BJ (cell line): ENCODE data around the gene CKB. TPM values are rescaled to one million over a fixed set of nuclear protein-coding genes. Genes with fewer than 3 reads are reported as not detected.

ENCODE experiments used
- CTCF ChIA-PET: fragments of 350-600 bp; formaldehyde crosslinking; extraction: SDS; loops from one replicate; lab custom pipeline; 2021; ENCODE audit warnings: antibody characterized with exemption, inconsistent platforms; lab: Yijun Ruan, JAX
- POLR2A ChIA-PET: fragments of 300-600 bp; sonication (Branson Sonifier 250); formaldehyde crosslinking; extraction: SDS; loops from one replicate; lab custom pipeline; 2021; ENCODE audit warnings: antibody characterized with exemption; lab: Charles Lee
- DNase-seq: peaks from one replicate; pipeline ENCODE4 v3.0.0-alpha.2; 2011; ENCODE audit warnings: low read depth
- H3K27me3 ChIP-seq: 2 replicates; pipeline ENCODE4 v1.6.0; 2011; ENCODE audit warnings: low read length; ENCODE audit not compliant: control insufficient read depth, insufficient read depth
- H3K36me3 ChIP-seq: 2 replicates; pipeline ENCODE4 v1.5.1; 2011; ENCODE audit warnings: low read length; ENCODE audit not compliant: control insufficient read depth, insufficient read depth
- H3K4me3 ChIP-seq: 2 replicates; pipeline ENCODE4 v1.5.1; 2011; ENCODE audit warnings: low read depth, mild to moderate bottlenecking, control low read depth, low read length
- polyA plus RNA-seq: library from polyadenylated mRNA; depleted of rRNA; stranded (reverse); fragments of >200 nt; gene quantifications from 2 replicates; pipeline ENCODE4 v1.2.3, GENCODE V29; 2011
- TF ChIP-seq, protein P1 (sequence below): IDR thresholded peaks from 2 replicates; pipeline ENCODE4 v1.5.1; 2011; ENCODE audit warnings: low read depth, mild to moderate bottlenecking, control low read depth, inconsistent platforms, low read length, moderate library complexity; ENCODE audit not compliant: insufficient read depth

Gene CKB
- polyA plus RNA-seq, 1 experiment = 74.7 TPM

DNA sequence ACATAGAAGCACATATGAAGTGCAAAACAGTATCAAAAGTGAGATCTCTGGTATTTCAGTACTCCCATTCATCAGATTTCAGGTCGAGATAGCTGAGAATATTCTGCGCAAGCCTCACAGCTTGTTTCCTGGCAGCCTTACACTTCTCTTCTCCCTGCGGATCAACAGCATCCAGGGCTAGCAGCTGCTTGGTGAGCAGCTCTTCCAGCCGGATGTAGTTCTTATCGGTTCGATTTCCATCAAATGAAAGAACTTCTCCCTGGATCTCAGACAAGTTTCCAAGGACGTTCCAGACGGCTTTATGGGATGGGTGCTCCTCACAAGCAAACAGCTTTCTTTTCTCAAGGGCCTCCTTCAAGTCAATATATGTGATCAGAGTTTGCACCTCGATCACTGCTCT lies 37.1 kb upstream of the CKB start:
- DNase-seq = no peak
- TF ChIP-seq, protein P1, sequence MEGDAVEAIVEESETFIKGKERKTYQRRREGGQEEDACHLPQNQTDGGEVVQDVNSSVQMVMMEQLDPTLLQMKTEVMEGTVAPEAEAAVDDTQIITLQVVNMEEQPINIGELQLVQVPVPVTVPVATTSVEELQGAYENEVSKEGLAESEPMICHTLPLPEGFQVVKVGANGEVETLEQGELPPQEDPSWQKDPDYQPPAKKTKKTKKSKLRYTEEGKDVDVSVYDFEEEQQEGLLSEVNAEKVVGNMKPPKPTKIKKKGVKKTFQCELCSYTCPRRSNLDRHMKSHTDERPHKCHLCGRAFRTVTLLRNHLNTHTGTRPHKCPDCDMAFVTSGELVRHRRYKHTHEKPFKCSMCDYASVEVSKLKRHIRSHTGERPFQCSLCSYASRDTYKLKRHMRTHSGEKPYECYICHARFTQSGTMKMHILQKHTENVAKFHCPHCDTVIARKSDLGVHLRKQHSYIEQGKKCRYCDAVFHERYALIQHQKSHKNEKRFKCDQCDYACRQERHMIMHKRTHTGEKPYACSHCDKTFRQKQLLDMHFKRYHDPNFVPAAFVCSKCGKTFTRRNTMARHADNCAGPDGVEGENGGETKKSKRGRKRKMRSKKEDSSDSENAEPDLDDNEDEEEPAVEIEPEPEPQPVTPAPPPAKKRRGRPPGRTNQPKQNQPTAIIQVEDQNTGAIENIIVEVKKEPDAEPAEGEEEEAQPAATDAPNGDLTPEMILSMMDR = no peak
- POLR2A ChIA-PET = no interaction called here
- CTCF ChIA-PET = interaction anchor here (1.2 to 3.5 kb wide), 3 partner anchors 13 to 41 kb away, joined by 3 to 18 read pairs (median 4); no protein-coding TSS in a partner anchor
- H3K4me3 ChIP-seq = no peak overlapping the region
- H3K27me3 ChIP-seq = no peaks in the 10 kb centered on the region
- H3K36me3 ChIP-seq = peaks cover 7% of the 10 kb centered on the region

DNA sequence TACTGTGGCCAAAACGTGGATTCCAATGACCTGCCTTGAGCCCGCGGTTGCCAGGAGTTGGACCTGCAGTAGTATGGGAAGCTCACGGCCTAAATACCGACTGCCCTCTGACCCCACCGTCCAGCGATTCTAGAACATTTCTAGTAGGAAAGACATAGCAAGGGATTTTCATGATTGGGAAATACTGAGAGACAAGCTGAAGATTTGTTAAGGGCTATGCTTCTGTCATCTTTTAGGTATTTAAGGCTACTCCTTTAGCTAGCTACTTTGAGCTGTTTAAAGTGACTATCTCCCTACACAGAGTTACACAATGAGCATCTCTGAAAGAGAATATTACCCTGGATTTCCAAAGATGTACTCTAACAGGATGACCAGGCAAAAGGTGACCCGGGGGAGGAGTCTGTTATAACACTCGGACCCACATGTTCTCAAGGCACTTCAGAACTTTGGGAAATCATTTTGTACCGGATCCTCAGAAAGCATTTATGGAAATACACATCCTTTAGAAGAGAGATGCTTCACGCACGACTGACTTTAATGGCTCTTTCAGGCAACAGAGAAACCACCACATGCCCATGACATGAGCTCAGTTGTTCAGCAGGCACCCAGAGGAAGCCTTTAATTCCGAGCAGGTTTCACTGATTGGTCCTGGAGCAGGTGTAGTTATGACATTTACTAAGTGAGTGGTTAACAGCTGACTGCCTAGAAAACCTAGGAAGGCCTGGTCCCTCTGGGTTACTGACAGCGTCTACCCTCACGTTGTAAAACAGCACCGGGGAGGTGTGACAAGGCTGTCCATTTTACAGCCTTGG lies 35.6 kb upstream of the CKB start:
- TF ChIP-seq, protein P1 = no peak
- Histone ChIP-seq H3K4me3 (no peak overlapping the region), H3K27me3 (no peaks in the 10 kb centered on the region), H3K36me3 (peaks cover 7% of the 10 kb centered on the region)
- no peak for DNase-seq
- CTCF ChIA-PET = interaction anchor here (0.7 to 3.5 kb wide), 8 partner anchors 11 to 165 kb away, joined by 3 to 18 read pairs (median 4); no protein-coding TSS in a partner anchor
- POLR2A ChIA-PET = no interaction called here

DNA sequence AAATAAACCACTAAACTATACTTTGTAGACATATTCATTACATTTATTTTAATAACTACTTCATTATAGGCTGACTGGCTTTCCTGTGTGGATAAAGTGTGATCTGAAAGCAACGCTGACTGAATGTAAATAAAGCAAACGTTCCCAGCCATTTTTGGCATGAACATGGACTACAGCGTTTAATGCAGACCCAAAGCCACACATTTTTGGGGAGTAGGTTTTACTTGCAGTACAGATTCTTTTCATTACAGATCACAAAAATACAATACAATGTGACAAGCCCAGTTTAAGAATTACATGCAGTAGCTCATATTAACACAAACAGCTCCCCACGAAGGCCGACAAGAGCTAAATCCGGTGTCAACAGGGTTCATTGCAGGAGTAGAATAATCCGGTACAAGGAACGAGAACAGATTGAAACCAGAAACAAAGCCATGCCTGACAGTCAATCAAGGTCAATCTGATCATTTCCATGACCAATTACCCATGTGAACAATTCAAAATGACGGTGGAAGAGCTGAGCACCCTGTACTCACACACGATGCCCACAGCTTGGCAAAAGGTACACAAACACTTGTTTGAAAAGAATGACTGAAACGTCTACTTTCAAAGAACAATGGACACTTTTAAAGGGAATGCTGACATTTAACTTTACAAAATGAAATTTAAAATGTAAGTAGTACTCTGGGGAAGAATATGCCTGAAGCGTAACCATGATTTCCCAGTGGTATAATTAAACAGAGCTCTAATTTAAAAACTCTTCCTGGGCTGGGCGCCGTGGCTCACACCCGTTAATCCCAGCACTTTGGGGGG lies 34.5 kb upstream of the CKB start:
- no peaks in the 10 kb centered on the region for H3K27me3 ChIP-seq
- H3K4me3 ChIP-seq = no peak overlapping the region
- H3K36me3 ChIP-seq = peaks cover 7% of the 10 kb centered on the region
- TF ChIP-seq, protein P1 = no peak
- POLR2A ChIA-PET = no interaction called here
- CTCF ChIA-PET = interaction anchor here (0.6 to 3.5 kb wide), 9 partner anchors 9 to 212 kb away, joined by 3 to 18 read pairs (median 4); no protein-coding TSS in a partner anchor
- DNase-seq = no peak

DNA sequence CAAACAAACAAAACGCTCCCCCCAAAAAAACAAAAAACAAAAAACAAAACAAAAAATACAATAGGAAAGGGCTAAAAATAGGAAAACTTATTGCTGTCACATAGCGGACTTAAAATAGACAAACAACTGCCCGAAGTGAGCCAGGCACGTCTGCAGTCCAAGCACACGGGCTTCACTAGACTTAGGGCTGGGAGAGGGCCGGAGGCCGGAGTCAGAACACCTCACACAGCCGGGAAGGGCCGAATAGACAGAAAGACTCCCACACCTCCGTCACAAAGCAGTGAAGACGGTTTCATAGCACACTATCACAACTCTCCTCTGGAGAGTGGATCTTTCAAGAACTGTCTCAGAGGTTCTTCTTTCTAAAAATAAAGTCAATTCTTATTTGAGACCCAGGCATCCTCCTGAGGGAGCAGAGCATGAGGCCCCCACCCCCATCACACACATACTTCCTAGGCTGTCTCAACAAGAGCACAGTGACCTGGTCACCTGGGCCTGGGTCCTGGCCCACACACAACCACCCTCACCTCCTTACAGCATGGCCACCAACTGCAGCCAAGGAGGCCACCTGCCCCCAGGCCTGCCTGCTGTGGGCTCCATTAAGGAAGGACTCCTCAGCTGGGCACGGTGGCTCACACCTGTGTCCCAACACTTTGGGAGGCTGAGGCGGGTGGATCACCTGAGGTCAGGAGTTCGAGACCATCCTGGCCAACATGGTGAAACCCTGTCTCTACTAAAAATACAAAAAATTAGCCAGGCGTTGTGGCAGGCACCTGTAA lies 33.1 kb upstream of the CKB start:
- Histone ChIP-seq H3K36me3 (peaks cover 7% of the 10 kb centered on the region), H3K27me3 (no peaks in the 10 kb centered on the region), H3K4me3 (no peak overlapping the region)
- ChIA-PET POLR2A (no interaction called here), CTCF (interaction anchor here (2.9 kb wide), 1 partner anchor 8 kb away, joined by 14 read pairs; no protein-coding TSS in a partner anchor)
- no peak for DNase-seq
- TF ChIP-seq, protein P1 = no peak
